ENCODE results near the gene CHL1.

- no peak for TF ChIP-seq CTCF (IDR thresholded peaks at IDR 0.05; ENCODE audit: low read length)
- no peak for TF ChIP-seq EZH2 (optimal IDR thresholded peaks at IDR 0.05; ENCODE audit: low read depth, low read length)
- no peak for TF ChIP-seq EZH2phosphoT487 (IDR thresholded peaks at IDR 0.05; ENCODE audit: low read length)
Observed at GRCh38 chr3:453106-453505, 256.5 kb downstream of the CHL1 start.

Data from MM.1S (cell line).